HCT116 (cell line): ENCODE data around the gene KRT33B. TPM values are rescaled to one million over a fixed set of nuclear protein-coding genes. Genes with fewer than 3 reads are reported as not detected.

Experiments used
- ATAC-seq: fragments of 200-7000 bp; cut with Tn5 transposase; 2 replicates; pipeline ENCODE4 v1.9.1; 2020; ENCODE audit warnings: mild to moderate bottlenecking, moderate library complexity
- BruUV-seq: library from RNA; stranded (reverse); fragments of 400-500 nt; replicated peaks from 2 replicates; lab custom pipeline; 2021; lab: Mats Ljungman, UMichigan
- CTCF ChIA-PET: fragments of 300-600 bp; sonication (Branson Sonifier 250); formaldehyde crosslinking; loops from one replicate; lab custom pipeline; 2021; ENCODE audit warnings: antibody characterized with exemption; lab: Charles Lee
- POLR2A ChIA-PET: fragments of 300-600, 350-600 bp; sonication (Branson Sonifier 250); formaldehyde crosslinking; loops from one replicate; lab custom pipeline; 2021; ENCODE audit warnings: antibody characterized with exemption; lab: Charles Lee
- RAD21 ChIA-PET, 2 experiments: fragments of 300-600 bp; sonication (Branson Sonifier 250); formaldehyde crosslinking; loops; one replicate each; lab custom pipeline; 2023; ENCODE audit warnings: low total read pairs in 2 of 2; ENCODE audit not compliant: uncharacterized antibody in 2 of 2, unreplicated experiment in 2 of 2, low non-redundant PET in 1 of 2; lab: Charles Lee
- DNase-seq: peaks from one replicate; pipeline ENCODE4 v3.0.0-alpha.2; 2010; ENCODE audit warnings: low read depth, low spot score
- H2AFZ ChIP-seq: fragments of 200-600 bp; shearing (Covaris generic), sonication (generic); 2 replicates; pipeline ENCODE4 v1.6.1; 2017; ENCODE audit warnings: low read depth, mixed run types, mixed read lengths, antibody characterized with exemption, low read length; ENCODE audit not compliant: poor library complexity, severe bottlenecking
- H3K27ac ChIP-seq: 2 replicates; pipeline ENCODE4 v1.5.1; 2012; ENCODE audit warnings: low read depth, low read length
- H3K27me3 ChIP-seq: fragments of 200-600 bp; sonication (generic); 2 replicates; pipeline ENCODE4 v1.6.1; 2016; ENCODE audit warnings: mixed run types, low read length, mixed read lengths; ENCODE audit not compliant: insufficient read depth
- H3K36me3 ChIP-seq, 2 experiments: fragments of 200-500 bp in 1 of 2; fragments of 200-600 bp in 1 of 2; sonication (Bioruptor generic) in 1 of 2; sonication (generic) in 1 of 2; 2 replicates each; pipeline versions ENCODE4 v1.5.1 to v1.6.1; 2014 to 2016; ENCODE audit warnings: low read length in 2 of 2, inconsistent platforms in 1 of 2, mixed read lengths in 1 of 2, mixed run types in 1 of 2; ENCODE audit not compliant: insufficient read depth in 2 of 2, control insufficient read depth in 1 of 2
- H3K4me1 ChIP-seq, 2 experiments: fragments of 200-600 bp in 1 of 2; sonication (generic) in 1 of 2; 2 replicates each; pipeline versions ENCODE4 v1.5.1 to v1.6.1; 2012 to 2017; ENCODE audit warnings: low read length in 2 of 2, inconsistent platforms in 1 of 2, mild to moderate bottlenecking in 1 of 2, mixed read lengths in 1 of 2, mixed run types in 1 of 2, moderate library complexity in 1 of 2; ENCODE audit not compliant: insufficient read depth in 2 of 2, control insufficient read depth in 1 of 2
- H3K4me2 ChIP-seq: fragments of 200-600 bp; sonication (generic); 2 replicates; pipeline ENCODE4 v1.6.1; 2017; ENCODE audit warnings: mixed run types, low read length, mixed read lengths
- H3K4me3 ChIP-seq, 2 experiments: fragments of 200-600 bp in 1 of 2; sonication (generic) in 1 of 2; replicated peaks in 1 of 2; 2 replicates each; pipeline ENCODE4 v1.5.1; 2011 to 2016; ENCODE audit warnings: low read length in 2 of 2, control low read depth in 1 of 2, low read depth in 1 of 2, mild to moderate bottlenecking in 1 of 2, mixed read lengths in 1 of 2, mixed run types in 1 of 2
- H3K79me2 ChIP-seq: fragments of 200-600 bp; sonication (generic); 2 replicates; pipeline ENCODE4 v1.6.1; 2017; ENCODE audit warnings: mild to moderate bottlenecking, mixed run types, low read length, moderate library complexity, mixed read lengths; ENCODE audit not compliant: insufficient read depth
- H3K9ac ChIP-seq: fragments of 200-600 bp; sonication (generic); 2 replicates; pipeline ENCODE4 v1.6.1; 2016; ENCODE audit warnings: low read length, mixed read lengths
- H3K9me2 ChIP-seq: fragments of 200-600 bp; sonication (generic), shearing (Covaris generic); 2 replicates; pipeline ENCODE4 v1.6.1; 2017; ENCODE audit warnings: mixed run types, mild to moderate bottlenecking, moderate library complexity; ENCODE audit not compliant: insufficient read depth
- H3K9me3 ChIP-seq, 2 experiments: fragments of 200-500 bp in 1 of 2; fragments of 200-600 bp in 1 of 2; sonication (Bioruptor generic) in 1 of 2; sonication (generic) in 1 of 2; 2 replicates each; pipeline ENCODE4 v1.6.1; 2014 to 2017; ENCODE audit warnings: low read length in 2 of 2, mixed read lengths in 2 of 2, inconsistent platforms in 1 of 2, low read depth in 1 of 2, mild to moderate bottlenecking in 1 of 2, mixed run types in 1 of 2, moderate library complexity in 1 of 2; ENCODE audit not compliant: control insufficient read depth in 1 of 2, insufficient read depth in 1 of 2
- H4K20me1 ChIP-seq: fragments of 200-600 bp; sonication (generic), shearing (Covaris generic); 2 replicates; pipeline ENCODE4 v1.6.1; 2017; ENCODE audit warnings: mixed run types, mild to moderate bottlenecking, moderate library complexity; ENCODE audit not compliant: insufficient read depth
- CBX3 ChIP-seq: IDR thresholded peaks from 2 replicates; pipeline ENCODE4 v1.6.1; 2012; ENCODE audit warnings: low read depth
- CEBPB ChIP-seq: IDR thresholded peaks from 2 replicates; pipeline ENCODE4 v1.6.1; 2012; ENCODE audit warnings: low read depth
- EGR1 ChIP-seq: IDR thresholded peaks from 2 replicates; pipeline ENCODE4 v1.6.1; 2012; ENCODE audit warnings: low read depth
- ELF1 ChIP-seq: IDR thresholded peaks from 2 replicates; pipeline ENCODE4 v1.6.1; 2012; ENCODE audit warnings: low read depth, borderline replicate concordance
- MAX ChIP-seq: IDR thresholded peaks from 2 replicates; pipeline ENCODE4 v1.6.1; 2012
- POLR2A ChIP-seq: IDR thresholded peaks from 2 replicates; pipeline ENCODE4 v1.7.0; 2011; ENCODE audit warnings: borderline replicate concordance; ENCODE audit not compliant: insufficient read depth, insufficient read length; ENCODE audit errors: extremely low read depth
- POLR2AphosphoS5 ChIP-seq: IDR thresholded peaks from 2 replicates; pipeline ENCODE4 v1.6.1; 2011; ENCODE audit warnings: mild to moderate bottlenecking, low read depth, low read length, moderate library complexity
- REST ChIP-seq: IDR thresholded peaks from 2 replicates; pipeline ENCODE4 v1.6.1; 2012; ENCODE audit warnings: low read depth
- SIN3A ChIP-seq: IDR thresholded peaks from 2 replicates; pipeline ENCODE4 v1.6.1; 2012; ENCODE audit warnings: low read depth
- SRF ChIP-seq: IDR thresholded peaks from 2 replicates; pipeline ENCODE4 v1.6.1; 2012; ENCODE audit warnings: low read depth
- YY1 ChIP-seq: IDR thresholded peaks from 2 replicates; pipeline ENCODE4 v1.6.1; 2011; ENCODE audit warnings: low read length, low read depth, moderate library complexity, mild to moderate bottlenecking; ENCODE audit not compliant: insufficient replicate concordance; ENCODE audit errors: extremely low read depth
- ZBTB33 ChIP-seq: IDR thresholded peaks from 2 replicates; pipeline ENCODE4 v1.6.1; 2011; ENCODE audit warnings: mild to moderate bottlenecking, low read length, moderate library complexity; ENCODE audit not compliant: insufficient replicate concordance; ENCODE audit errors: extremely low read depth
- ZFX ChIP-seq: fragments of 450-650 bp; IDR thresholded peaks from 2 replicates; pipeline ENCODE4 v1.6.1; 2017
- ZNF274 ChIP-seq: fragments of 200-500 bp; sonication (Bioruptor generic); IDR thresholded peaks from 2 replicates; pipeline ENCODE4 v1.6.1; 2014; ENCODE audit warnings: mild to moderate bottlenecking, low read depth, low read length, inconsistent platforms
- intact Hi-C: fragments of 100-400 bp; cut with micrococcal nuclease; formaldehyde crosslinking; loops from 2 replicates; pipeline ENCODE4 v1.10.0; 2022
- total RNA-seq: library from RNA; stranded (reverse); gene quantifications from one replicate; pipeline ENCODE4 v1.2.1, GENCODE V29; 2021; ENCODE audit not compliant: unreplicated experiment

The KRT33B gene
- total RNA-seq, 1 experiment from 2014 or later, result not detected

- CTCF ChIA-PET, result interaction anchor here (1.1 kb wide), 1 partner anchor 11 kb away, joined by 3 read pairs; no protein-coding TSS in a partner anchor
- no peaks in the 10 kb centered on the region for H3K36me3 ChIP-seq
- no peak for DNase-seq
- intact Hi-C loops, result no loop called here
- ATAC-seq, result no peak
- H3K9me2 ChIP-seq, result no peaks in the 10 kb centered on the region
- no peak overlapping the region for H3K4me3 ChIP-seq
- no peak overlapping the region for H3K9ac ChIP-seq
- no peak overlapping the region for H3K4me2 ChIP-seq
- no peak overlapping the region for H3K27ac ChIP-seq
- BruUV-seq, result no TSS peak
- H2AFZ ChIP-seq, result no peak overlapping the region
- TF ChIP-seq CBX3 (no peak), ELF1 (no peak), POLR2A (no peak), ZFX (no peak)
- no peaks in the 10 kb centered on the region for H3K27me3 ChIP-seq
- H3K9me3 ChIP-seq, result peaks cover 3 to 9% of the 10 kb centered on the region in 2 experiments; a peak in 1 of 4 replicates
- RAD21 ChIA-PET, result no interaction called here
- H4K20me1 ChIP-seq, result no peaks in the 10 kb centered on the region
- peaks cover 0 to under 1% of the 10 kb centered on the region in 2 experiments; a peak in 1 of 4 replicates for H3K4me1 ChIP-seq
- H3K79me2 ChIP-seq, result no peaks in the 10 kb centered on the region
- POLR2A ChIA-PET, result no interaction called here
Observed at GRCh38 chr17:41340494-41340893, 29.1 kb downstream of the KRT33B start.

GRCh38 chr17:41339571-41340172 lies 29.9 kb downstream of the KRT33B start:
- H3K9ac ChIP-seq, result no peak overlapping the region
- no peak overlapping the region for H2AFZ ChIP-seq
- H3K27ac ChIP-seq, result no peak overlapping the region
- POLR2A ChIA-PET, result no interaction called here
- no TSS peak for BruUV-seq
- H3K36me3 ChIP-seq, result no peaks in the 10 kb centered on the region
- H3K27me3 ChIP-seq, result no peaks in the 10 kb centered on the region
- ATAC-seq, result no peak
- no peaks in the 10 kb centered on the region for H3K9me2 ChIP-seq
- H3K4me2 ChIP-seq, result no peak overlapping the region
- intact Hi-C loops, result no loop called here
- H3K4me1 ChIP-seq, result peaks cover 0 to 9% of the 10 kb centered on the region in 2 experiments; a peak in 1 of 4 replicates
- no peaks in the 10 kb centered on the region for H3K79me2 ChIP-seq
- no peaks in the 10 kb centered on the region for H4K20me1 ChIP-seq
- H3K9me3 ChIP-seq, result peaks cover 3 to 9% of the 10 kb centered on the region in 2 experiments; a peak in 1 of 4 replicates
- CTCF ChIA-PET, result no interaction called here
- RAD21 ChIA-PET, result interaction anchor here in 1 of 2 experiments (0.5 kb wide), 1 partner anchor 309 kb away, joined by 7 read pairs; no protein-coding TSS in a partner anchor
- no peak for DNase-seq
- no peak overlapping the region for H3K4me3 ChIP-seq
- TF ChIP-seq MAX, result no peak
- no peak for TF ChIP-seq ZFX
- no peak for TF ChIP-seq SRF
- no peak for TF ChIP-seq ZNF274
- TF ChIP-seq POLR2AphosphoS5, result no peak
- TF ChIP-seq ZBTB33, result no peak
- no peak for TF ChIP-seq POLR2A
- TF ChIP-seq ELF1, result no peak
- TF ChIP-seq EGR1, result no peak
- TF ChIP-seq SIN3A, result no peak
- TF ChIP-seq CEBPB, result no peak
- TF ChIP-seq YY1, result no peak
- no peak for TF ChIP-seq CBX3
- TF ChIP-seq REST, result no peak
